HepG2 (cell line): Measurements from ENCODE around the gene TEKT5. TPM values are rescaled to one million over a fixed set of nuclear protein-coding genes. Genes with fewer than 3 reads are reported as not detected.

Experiments
- AKNA ChIP-seq: sonication (generic); formaldehyde crosslinking; IDR thresholded peaks from 2 replicates; pipeline ENCODE4 v1.4.0; 2020; ENCODE audit warnings: missing genetic modification reagents, borderline replicate concordance
- KDM2A ChIP-seq: sonication (generic); formaldehyde crosslinking; IDR thresholded peaks from 2 replicates; pipeline ENCODE4 v1.4.0; 2020; ENCODE audit warnings: low read depth, missing genetic modification reagents, borderline replicate concordance
- PCBP2 ChIP-seq: fragments of 200-400 bp; formaldehyde crosslinking; optimal IDR thresholded peaks from 2 replicates; pipeline ENCODE3; 2018; ENCODE audit warnings: low read length, low read depth; ENCODE audit not compliant: poor library complexity, severe bottlenecking
- RORA ChIP-seq: sonication (generic); formaldehyde crosslinking; IDR thresholded peaks from 2 replicates; pipeline ENCODE4 v1.5.0; 2020; ENCODE audit warnings: mild to moderate bottlenecking, missing genetic modification reagents, moderate library complexity
- SP4 ChIP-seq: sonication (generic); formaldehyde crosslinking; IDR thresholded peaks from 2 replicates; pipeline ENCODE4 v1.8.1; 2023; ENCODE audit warnings: mild to moderate bottlenecking, missing genetic modification reagents
- ZBTB4 ChIP-seq: sonication (generic); formaldehyde crosslinking; IDR thresholded peaks from 2 replicates; pipeline ENCODE4 v1.4.0; 2020; ENCODE audit warnings: missing genetic modification reagents, mild to moderate bottlenecking, borderline replicate concordance
- ZHX2 ChIP-seq, 2 experiments: sonication (generic) in 1 of 2; formaldehyde crosslinking in 1 of 2; IDR thresholded peaks; 2 replicates each; pipeline versions ENCODE4 v1.6.1 to v1.9.0; 2014 to 2022; ENCODE audit warnings: antibody characterized with exemption in 1 of 2, borderline replicate concordance in 1 of 2, inconsistent platforms in 1 of 2, low read depth in 1 of 2, missing genetic modification reagents in 1 of 2
- ZMYM2 ChIP-seq: sonication (generic); formaldehyde crosslinking; IDR thresholded peaks from 2 replicates; pipeline ENCODE4 v1.8.0; 2022; ENCODE audit warnings: mild to moderate bottlenecking, missing genetic modification reagents
- ZNF138 ChIP-seq: sonication (generic); formaldehyde crosslinking; IDR thresholded peaks from 2 replicates; pipeline ENCODE4 v1.5.0; 2020; ENCODE audit warnings: mild to moderate bottlenecking, low read depth, missing genetic modification reagents
- ZNF770 ChIP-seq: sonication (generic); formaldehyde crosslinking; IDR thresholded peaks from 2 replicates; pipeline ENCODE4 v1.5.0; 2020; ENCODE audit warnings: mild to moderate bottlenecking, missing genetic modification reagents
- polyA plus RNA-seq, 8 experiments: library from polyadenylated mRNA; depleted of rRNA in 3 of 8; stranded (reverse) in 7 of 8; unstranded in 1 of 8; fragments of >200 nt; fragmentation: Illumina TruSeq in 4 of 8; extraction: Trizol in 4 of 8; gene quantifications; 2 replicates each; pipeline versions ENCODE4 v1.2.1 to v1.2.3, GENCODE V29; 2011 to 2016; ENCODE audit warnings: low read depth in 4 of 8, missing spikeins in 1 of 8, mixed read lengths in 1 of 8; ENCODE audit not compliant: insufficient read depth in 1 of 8
- total RNA-seq, 5 experiments: library from RNA; depleted of rRNA; stranded (reverse); fragments of >200 nt; fragmentation: Illumina TruSeq; extraction: Trizol; gene quantifications; 2 replicates each; pipeline ENCODE4 v1.2.3, GENCODE V29; 2016; ENCODE audit warnings: low read depth in 1 of 5

TEKT5 gene
- total and polyA plus RNA-seq, 2 of the 13 experiments (the other 11 are each of a cell fraction or from before 2014, with no cell fraction given): 0.16 TPM; not detected in 1

GRCh38 chr16:10646581-10647263 is 48.0 kb downstream of the TEKT5 start (continued):
- TF ChIP-seq ZHX2 (IDR thresholded peaks at IDR 0.05; ENCODE audit: low read depth): no peak
- no peak for TF ChIP-seq ZHX2 (CRISPR knock-in tag; IDR thresholded peaks at IDR 0.05; ENCODE audit: borderline replicate concordance)
- TF ChIP-seq AKNA (CRISPR knock-in tag): no peak
- no peak; the same call in 1 of the 2 replicates for TF ChIP-seq ZMYM2 (CRISPR knock-in tag)
- TF ChIP-seq SP4 (CRISPR knock-in tag): no peak
- no peak; the same call in 1 of the 2 replicates for TF ChIP-seq ZBTB4
- no peak for TF ChIP-seq PCBP2
- TF ChIP-seq RORA (CRISPR knock-in tag): no peak
- TF ChIP-seq ZNF770 (CRISPR knock-in tag): peak; percentile 99
- TF ChIP-seq KDM2A (CRISPR knock-in tag): peak; percentile 28; the same call in 1 of the 2 replicates
- no peak for TF ChIP-seq ZNF138 (CRISPR knock-in tag)
